Eye (tissue), 1 donor: ENCODE data around the gene SV2A.
"Not testable (repeated sequence)": the region's sequence is repeated elsewhere in the genome, so short reads cannot be mapped to it uniquely, and the experiment has no call there.

Experiments used
- DNase-seq: peaks from one replicate; pipeline ENCODE4 v3.0.0-alpha.2; 2015

The SV2A gene

DNA sequence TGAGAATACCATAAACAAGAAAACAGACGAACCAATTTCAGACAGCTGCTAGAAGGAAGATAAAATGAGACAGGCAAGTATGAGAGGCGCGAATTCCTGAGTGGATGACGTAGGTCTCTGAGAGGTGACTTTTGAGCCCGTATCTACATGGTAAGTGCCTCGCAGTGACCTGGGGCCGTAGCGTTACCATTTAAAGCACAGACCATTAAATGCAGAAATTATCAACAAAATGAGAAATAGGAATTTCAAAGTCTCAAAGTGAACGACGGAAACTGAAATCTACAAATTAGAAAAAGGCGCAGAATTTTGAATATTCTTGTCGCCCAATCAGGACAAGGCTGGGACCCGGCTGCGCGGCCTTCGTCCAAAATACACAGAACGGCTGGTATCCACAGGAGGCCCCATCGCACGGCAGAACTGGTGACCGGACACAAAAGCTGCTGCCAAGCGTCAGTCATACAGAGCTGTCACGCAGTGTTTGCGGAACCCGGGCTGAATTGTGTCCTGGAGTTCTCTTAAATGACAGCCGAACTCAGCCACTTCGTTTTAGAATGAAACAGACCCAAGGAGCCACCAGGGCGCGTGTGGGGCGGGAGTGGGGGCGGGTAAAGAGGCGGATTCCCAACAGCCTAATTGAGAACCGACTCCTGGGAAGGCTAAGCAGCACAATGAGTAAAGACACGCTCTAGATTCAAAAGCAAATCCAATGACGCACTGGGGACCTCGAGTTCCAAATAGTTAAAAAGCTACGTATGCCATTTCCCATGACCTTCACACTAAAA lies 32.1 kb downstream of the SV2A start:
- DNase-seq = peak; percentile 95

DNA sequence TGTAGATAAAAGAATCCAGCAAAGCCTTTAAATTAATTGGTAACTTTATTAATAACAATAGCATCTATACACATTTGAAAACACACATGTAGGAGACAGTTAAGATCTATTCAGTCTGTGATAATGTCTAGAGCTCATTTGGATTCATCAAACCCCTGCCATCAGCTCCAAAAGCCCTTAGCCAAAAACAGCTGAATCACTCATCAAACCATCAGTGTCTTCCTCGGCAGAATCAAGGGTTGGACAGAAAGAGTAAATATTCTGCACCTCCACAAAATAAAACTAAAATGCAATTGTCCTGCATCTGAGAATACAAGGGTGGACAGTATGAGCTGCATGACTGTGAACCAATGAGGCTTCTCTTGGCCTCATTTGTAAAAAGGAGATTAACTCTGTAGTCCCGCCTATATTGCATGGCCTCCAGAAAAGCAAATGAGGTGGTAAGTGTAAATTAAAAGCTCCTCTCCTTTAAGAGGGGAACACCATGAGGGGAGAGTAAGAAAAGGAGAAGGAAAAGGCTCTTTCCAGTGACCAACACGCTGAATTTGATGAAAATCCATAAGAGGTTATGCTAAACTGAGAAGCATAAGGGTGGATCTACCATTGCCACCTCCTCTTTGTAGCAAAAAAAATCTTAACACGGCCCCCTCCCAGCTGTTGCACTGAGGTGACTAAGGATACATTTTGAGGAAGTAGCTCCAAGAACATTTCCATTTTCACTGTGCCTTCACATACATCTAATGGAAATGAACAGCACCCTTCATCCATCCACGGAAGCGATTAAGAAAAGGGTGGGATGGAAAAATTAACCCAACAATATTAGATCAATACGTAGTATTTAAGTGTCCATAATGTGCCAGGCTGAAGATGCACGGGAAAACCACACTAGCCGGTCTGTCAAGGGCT lies 33.0 kb downstream of the SV2A start:
- peak; percentile 78 for DNase-seq

DNA sequence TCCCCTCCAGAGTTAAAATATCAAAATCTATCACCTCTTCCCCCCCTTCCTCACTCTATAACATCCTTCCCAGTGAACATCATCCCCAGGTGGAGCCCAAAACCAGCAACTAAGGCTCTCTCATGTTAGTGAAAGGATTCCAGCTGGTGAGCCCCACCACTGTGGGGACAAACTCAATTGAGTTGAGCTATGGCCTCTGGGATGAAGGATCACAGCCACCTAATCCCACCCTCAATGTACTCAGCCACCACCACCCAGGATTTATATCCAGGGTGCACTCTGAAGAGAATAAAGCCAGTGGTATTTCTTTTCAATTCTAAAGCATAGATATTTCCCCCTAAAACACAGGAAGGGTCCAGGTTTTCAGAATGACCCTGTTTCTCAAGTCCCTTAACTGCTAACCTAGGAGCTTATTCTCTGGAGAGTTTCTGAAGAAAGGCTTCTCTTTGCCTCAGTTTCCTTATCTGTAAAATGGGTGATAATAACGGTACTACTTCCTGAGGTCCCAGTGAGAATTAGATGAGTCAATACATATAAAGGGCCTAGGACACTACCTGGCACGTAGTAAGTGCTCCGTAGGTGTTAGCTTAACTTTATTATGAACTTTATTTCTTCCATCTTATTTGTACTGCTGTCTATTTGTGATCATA lies 33.9 kb downstream of the SV2A start:
- no peak for DNase-seq

DNA sequence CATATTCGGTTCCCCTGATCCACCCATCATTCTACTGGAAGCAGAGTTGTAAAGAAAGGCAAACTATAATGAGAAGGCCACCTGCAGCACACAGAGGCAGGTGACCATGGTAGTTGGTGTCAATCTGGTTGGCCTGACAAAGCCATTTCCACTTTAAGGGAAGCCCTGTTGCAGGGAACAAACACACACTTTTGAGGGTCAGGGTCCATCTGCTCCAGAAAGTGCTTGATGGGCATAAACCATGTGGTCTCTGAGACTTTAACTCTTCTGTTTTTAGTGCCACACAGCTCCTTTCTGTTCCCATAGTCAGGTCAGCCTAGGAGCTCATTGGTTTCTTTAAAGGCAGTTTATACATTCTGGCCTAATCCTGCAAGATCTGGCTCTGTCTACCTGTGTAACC lies 35.8 kb downstream of the SV2A start:
- DNase-seq = no peak

DNA sequence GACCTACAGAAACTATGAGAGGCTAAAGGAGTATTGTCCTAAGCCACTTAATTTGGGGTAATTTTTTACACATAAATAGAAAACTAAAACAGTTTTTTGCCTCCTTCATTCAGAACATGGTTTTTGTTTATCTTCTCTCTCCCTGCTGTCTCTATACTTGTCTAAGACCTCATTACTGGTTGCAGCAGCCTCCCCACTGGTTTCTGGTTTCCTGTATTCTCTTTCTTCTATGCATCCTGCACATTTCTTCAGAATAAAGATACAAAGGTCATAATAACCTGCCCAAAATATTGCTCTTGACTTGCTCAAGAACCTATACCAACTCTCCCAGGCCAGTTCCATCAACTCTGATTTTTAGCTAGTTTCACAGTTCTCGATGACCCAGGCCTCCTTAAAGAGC lies 38.1 kb downstream of the SV2A start:
- no peak for DNase-seq

DNA sequence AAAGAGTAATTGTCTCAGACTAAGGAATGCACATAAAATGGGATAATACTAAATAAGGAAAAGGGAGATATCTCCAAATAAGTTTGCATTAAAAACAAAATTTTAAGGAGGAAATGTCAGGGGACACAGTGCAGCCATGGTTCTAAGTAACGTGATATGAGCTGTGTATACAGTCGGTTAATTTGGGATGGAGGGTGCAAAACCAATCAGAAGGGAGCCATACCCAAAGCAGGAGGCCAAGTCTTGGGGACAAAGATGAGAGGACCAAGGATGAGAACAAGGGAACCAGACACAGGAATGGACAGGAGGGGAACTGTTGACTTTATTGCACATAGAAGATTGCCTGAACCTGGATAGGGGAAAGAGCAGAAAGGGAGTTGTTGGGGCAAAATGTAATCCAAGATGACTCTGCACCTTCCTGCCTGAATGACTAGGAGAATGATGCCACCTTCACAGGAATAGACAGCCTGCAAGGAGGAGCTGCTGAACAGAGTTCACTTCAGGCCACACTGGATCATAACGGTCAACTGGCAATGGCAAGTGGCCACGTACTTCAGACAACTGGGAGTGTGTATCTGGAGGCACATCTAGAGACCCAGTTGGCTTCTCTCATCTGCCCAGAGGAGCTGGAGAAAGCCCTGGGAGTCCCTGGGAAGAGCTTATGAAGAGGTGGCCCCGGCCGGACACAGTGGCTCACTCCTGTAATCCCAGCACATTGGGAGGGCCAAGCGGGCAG lies 40.3 kb downstream of the SV2A start:
- DNase-seq = no peak

DNA sequence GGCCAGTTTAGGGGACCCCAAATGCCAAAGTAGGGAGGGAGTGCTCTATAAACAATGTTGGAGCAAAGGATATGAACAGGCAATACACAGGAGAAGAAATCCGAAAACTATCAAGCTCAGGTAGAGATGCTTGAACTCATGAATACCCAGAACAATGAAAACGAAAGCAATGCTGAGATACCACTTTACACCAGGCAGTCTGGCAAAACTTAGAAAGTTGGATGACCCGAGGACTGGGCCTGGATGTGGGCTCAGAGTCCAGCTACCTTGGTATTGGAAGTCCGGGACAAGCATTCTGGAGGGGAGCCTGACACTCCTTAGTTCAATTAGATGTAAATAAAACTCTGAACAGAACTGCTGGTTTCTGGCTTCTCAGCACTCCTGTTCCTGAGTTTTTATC lies 44.6 kb downstream of the SV2A start:
- not testable (repeated sequence) for DNase-seq

DNA sequence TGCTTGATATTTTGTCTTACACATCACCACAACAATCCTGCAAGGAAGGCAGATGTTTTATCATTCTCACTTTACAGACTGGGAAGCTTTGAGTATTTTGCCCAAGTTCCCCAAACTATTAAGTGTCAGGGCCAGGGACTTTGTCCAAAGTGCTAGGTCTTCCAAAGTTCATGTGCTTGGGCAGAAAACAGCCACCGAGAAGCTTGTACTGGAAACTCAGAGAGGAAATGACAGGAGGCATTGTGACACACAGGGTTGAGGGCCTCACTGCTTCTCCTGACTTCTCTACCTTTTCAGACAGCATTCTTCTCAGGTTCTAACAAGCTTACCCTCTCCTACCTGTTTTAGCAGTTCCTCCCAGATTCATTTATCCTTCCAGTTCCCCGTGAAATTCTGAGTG lies 50.8 kb downstream of the SV2A start:
- DNase-seq = not testable (repeated sequence)

DNA sequence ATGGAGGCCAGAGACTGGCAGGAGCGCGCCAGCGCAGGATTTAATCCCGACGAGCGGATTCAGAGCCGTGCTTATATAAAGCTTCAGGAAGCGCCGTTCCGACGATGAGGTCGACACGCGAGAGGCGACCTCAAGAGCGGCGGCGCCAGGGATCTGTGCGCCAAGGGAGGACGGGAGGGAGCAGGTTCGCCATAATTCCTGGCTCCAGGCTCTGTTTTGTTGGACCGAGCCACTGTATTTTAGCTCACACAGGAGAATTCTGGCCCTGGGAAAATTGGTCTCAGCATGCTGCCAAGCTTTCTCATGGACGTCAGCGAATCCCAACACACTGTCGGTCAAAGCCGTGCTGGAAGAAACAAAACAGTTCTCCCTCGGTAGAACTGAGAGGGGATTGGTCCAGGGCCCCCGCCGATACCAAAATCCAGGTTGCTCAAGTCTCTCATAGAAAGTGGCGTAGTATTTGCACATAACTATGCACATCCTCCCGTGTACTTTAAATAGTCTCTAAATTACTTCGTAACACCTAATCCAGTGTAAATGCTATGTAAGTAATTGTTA lies 56.1 kb downstream of the SV2A start:
- DNase-seq = not testable (repeated sequence)

DNA sequence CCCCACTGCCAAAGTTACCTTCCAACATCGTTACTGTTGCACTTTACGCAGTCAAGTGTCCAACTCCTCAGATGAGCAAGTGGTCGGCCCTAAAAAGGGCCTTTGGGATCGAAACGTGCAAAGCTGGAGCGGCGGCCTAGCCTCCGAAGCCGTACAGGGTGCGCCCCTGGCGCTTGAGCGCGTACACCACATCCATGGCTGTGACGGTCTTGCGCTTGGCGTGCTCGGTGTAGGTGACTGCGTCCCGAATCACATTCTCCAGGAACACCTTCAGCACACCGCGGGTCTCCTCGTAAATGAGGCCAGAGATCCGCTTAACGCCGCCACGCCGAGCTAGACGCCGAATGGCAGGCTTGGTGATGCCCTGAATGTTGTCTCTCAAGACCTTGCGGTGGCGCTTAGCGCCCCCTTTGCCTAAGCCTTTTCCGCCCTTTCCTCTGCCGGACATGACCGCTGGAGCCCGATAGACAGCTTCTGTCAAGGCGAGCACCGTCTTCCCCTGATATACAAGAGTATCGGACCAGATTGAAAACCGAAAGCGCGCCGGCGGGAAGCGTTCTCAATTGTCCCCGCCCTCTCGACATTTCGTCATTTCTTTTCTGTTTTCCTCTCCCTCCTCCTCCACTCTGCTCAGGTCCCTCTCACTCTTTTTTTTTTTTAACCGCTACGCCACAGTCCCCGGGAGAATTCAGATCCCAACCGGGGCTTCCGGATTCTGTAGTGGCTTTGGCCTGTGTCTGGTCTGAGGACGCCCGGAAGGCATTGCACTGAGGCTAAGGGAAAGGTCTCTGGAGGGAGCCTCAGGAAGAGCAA lies 56.8 kb downstream of the SV2A start:
- DNase-seq = not testable (repeated sequence)

DNA sequence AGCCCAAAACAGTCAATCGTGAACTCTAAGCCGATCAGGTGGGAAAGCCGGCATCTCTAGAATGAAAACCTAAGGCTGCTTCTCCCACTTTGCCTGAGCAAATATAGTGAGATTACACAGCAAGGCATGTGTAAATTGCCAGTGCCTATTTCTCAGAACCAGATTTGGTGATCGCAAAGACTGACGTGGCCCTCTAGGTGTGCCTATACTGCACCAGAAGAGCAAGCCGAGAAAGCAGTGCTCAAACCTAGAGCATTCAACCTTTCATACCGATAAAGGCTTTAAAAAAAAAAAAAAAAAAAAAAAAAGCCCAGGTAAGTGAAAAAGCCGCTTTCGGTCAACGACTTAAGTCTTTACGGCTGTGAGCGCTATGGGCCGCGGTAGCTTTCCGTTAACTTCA lies 57.4 kb downstream of the SV2A start:
- not testable (repeated sequence) for DNase-seq
